HFFc6 (cell line): ENCODE measurements around the gene PXT1. TPM values are rescaled to one million over a fixed set of nuclear protein-coding genes. Genes with fewer than 3 reads are reported as not detected.
"Not testable (repeated sequence)": the region's sequence is repeated elsewhere in the genome, so short reads cannot be mapped to it uniquely, and the experiment has no call there.

Experiments
- DNase-seq: peaks from one replicate; pipeline ENCODE4 v3.0.0-alpha.2; 2018
- H3K27ac Mint-ChIP-seq: 2 replicates; pipeline ENCODE4 v1.8.0; 2020; ENCODE audit warnings: mild to moderate bottlenecking, mixed read lengths
- H3K27me3 Mint-ChIP-seq: 2 replicates; pipeline ENCODE4 v1.8.0; 2021; ENCODE audit warnings: mild to moderate bottlenecking, moderate library complexity, mixed read lengths; ENCODE audit not compliant: insufficient read depth
- H3K36me3 Mint-ChIP-seq: 2 replicates; pipeline ENCODE4 v1.8.0; 2021; ENCODE audit warnings: low read depth, mixed read lengths
- H3K4me1 Mint-ChIP-seq: 2 replicates; pipeline ENCODE4 v1.8.0; 2020; ENCODE audit warnings: low read depth, mixed read lengths
- H3K4me3 Mint-ChIP-seq: 2 replicates; pipeline ENCODE4 v1.8.0; 2020; ENCODE audit warnings: mild to moderate bottlenecking, moderate library complexity, mixed read lengths
- H3K9me3 Mint-ChIP-seq: 2 replicates; pipeline ENCODE4 v1.8.0; 2020; ENCODE audit warnings: mild to moderate bottlenecking, mixed read lengths
- total RNA-seq, 6 experiments: library from RNA; stranded (reverse); fragmentation: NEBNext Ultra II Directional; extraction: Animal tissue kit (Norgen Biotek cat#: 25700); gene quantifications; 2 replicates in 1 of 6; 3 replicates in 5 of 6; pipeline ENCODE4 v1.2.3, GENCODE V29; 2021
- TF ChIP-seq, protein P1 (sequence below): fragments of 200-600 bp; sonication (generic); IDR thresholded peaks from 2 replicates; pipeline ENCODE4 v1.5.0; 2021; ENCODE audit warnings: antibody characterized with exemption, mild to moderate bottlenecking

PXT1 gene
- total RNA-seq, 6 experiments from 2014 or later: 0.09 to 0.12 (median 0.09) TPM; not detected in 3

DNA sequence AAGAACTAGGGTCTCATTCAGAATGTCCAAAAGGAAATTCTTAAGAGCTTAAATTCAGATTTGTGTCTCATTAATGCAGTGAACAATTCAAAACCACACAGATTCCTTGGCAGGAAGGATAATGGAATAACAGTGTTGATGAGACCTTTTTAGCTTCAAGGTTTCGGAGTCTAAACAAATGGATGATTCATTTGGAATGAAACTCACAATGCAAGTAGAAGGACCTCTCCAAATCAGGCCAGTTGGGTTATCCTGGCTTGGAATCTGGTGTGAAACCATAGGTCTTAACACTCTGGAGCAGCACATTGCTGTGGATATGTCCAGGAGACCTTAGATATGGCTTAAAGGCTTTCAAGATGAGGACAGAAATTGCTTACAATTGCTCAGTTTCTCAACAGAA is 45.0 kb upstream of the PXT1 start:
- no peaks in the 10 kb centered on the region for H3K9me3 Mint-ChIP-seq
- peaks cover 7% of the 10 kb centered on the region for H3K27me3 Mint-ChIP-seq
- H3K36me3 Mint-ChIP-seq: peaks cover 59% of the 10 kb centered on the region
- peak; percentile 7 for DNase-seq
- TF ChIP-seq, protein P1, sequence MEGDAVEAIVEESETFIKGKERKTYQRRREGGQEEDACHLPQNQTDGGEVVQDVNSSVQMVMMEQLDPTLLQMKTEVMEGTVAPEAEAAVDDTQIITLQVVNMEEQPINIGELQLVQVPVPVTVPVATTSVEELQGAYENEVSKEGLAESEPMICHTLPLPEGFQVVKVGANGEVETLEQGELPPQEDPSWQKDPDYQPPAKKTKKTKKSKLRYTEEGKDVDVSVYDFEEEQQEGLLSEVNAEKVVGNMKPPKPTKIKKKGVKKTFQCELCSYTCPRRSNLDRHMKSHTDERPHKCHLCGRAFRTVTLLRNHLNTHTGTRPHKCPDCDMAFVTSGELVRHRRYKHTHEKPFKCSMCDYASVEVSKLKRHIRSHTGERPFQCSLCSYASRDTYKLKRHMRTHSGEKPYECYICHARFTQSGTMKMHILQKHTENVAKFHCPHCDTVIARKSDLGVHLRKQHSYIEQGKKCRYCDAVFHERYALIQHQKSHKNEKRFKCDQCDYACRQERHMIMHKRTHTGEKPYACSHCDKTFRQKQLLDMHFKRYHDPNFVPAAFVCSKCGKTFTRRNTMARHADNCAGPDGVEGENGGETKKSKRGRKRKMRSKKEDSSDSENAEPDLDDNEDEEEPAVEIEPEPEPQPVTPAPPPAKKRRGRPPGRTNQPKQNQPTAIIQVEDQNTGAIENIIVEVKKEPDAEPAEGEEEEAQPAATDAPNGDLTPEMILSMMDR: no peak
- H3K4me1 Mint-ChIP-seq: peaks cover 35% of the 10 kb centered on the region
- no peak overlapping the region for H3K4me3 Mint-ChIP-seq
- peak overlapping the region; percentile 46 for H3K27ac Mint-ChIP-seq

DNA sequence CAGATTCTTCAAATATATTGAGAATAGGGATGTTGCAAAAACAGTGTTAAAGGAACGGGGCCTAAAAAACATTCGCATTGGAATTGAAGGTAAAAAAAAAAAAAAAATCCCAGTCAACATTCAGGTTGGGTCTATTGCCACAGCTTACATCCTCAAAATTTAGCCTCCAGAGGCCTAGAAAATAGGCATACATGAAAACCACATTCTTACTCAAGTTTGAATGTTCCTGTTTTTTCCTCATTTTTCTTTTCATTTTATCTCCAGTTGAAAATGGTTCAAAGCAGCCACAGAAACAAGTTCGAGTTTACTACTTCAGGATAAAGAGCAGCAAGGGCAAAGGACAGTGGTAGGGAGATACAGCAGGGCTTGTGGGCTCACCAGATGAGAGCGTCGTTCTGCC is 42.1 kb upstream of the PXT1 start:
- Mint-ChIP-seq H3K27ac (no peak overlapping the region), H3K36me3 (peaks cover 69% of the 10 kb centered on the region), H3K4me1 (peaks cover 19% of the 10 kb centered on the region), H3K4me3 (no peak overlapping the region), H3K9me3 (no peaks in the 10 kb centered on the region), H3K27me3 (peaks cover 4% of the 10 kb centered on the region; the same call in 1 of the 2 replicates)
- DNase-seq: no peak
- TF ChIP-seq, protein P1: no peak

DNA sequence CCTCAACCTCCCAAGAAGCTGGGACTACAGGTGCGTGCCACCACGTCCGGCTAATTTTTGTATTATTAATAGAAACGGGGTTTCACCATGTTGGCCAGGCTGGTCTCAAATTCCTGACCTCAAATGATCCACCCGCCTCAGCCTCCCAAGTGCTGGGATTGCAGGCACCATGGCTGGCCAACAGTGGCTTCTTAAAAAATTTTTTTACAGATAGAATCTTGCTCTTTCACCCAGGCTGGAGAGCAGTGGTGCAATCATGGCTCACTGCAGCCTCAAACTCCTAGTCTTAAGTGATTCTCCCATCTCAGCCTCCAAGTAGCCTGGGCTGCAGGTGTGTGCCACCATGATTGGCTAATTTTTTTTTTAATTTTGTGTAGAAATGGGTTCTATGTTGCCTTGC is 40.7 kb upstream of the PXT1 start:
- DNase-seq, H3K27me3 Mint-ChIP-seq, H3K4me3 Mint-ChIP-seq, H3K27ac Mint-ChIP-seq, H3K9me3 Mint-ChIP-seq: not testable (repeated sequence)
- Mint-ChIP-seq H3K4me1 (peaks cover 28% of the 10 kb centered on the region), H3K36me3 (peaks cover 60% of the 10 kb centered on the region)

DNA sequence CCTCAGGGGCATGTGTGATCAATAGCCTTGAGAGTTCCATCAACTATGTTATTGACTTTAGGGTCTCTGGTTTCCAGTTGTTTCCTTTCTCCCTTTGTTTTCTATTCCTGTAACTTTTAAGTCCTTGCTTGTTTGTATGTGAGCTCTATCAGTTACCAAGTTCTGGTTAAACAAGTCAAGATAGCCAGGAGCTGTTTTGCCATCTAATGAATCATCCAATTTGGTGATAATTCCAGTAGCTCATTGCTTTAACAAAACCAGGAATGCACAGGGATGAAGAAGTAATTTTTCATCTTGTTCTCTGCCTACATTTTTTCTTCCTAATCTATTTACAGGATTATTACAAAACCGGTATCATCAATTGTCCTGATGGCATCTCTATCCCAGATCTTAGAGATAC is 36.6 kb upstream of the PXT1 start:
- Mint-ChIP-seq H3K36me3 (peaks cover 39% of the 10 kb centered on the region), H3K4me1 (peaks cover 23% of the 10 kb centered on the region), H3K27me3 (no peaks in the 10 kb centered on the region; the same call in 1 of the 2 replicates), H3K9me3 (no peaks in the 10 kb centered on the region), H3K27ac (peak overlapping the region; percentile 13; the same call in 1 of the 2 replicates), H3K4me3 (no peak overlapping the region)
- peak; percentile 8 for DNase-seq
- TF ChIP-seq, protein P1: no peak

DNA sequence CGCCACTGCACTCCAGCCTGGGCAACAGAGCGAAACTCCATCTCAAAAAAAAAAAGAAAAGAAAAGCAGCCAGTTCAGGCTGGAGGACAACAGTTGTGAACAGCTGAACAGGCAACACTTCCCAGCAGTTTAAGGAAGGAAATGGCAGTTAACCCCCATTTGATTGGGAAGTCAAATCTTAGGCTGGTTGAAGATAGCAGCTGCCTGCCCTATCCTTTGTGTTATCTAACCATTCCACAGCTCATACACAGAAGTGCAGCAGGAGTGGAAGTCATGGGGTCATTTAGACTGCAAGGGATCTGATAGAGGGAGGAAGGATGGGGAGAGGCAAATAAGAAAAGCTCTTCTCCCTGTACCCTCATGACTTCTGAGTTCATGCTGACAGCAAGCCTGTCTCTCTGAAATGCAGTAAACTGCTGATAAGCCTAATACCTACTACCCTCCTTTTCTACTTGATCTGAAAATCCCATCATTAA is 35.4 kb upstream of the PXT1 start:
- peak overlapping the region; percentile 32; the same call in 1 of the 2 replicates for H3K27ac Mint-ChIP-seq
- no peaks in the 10 kb centered on the region for H3K9me3 Mint-ChIP-seq
- no peaks in the 10 kb centered on the region; the same call in 1 of the 2 replicates for H3K27me3 Mint-ChIP-seq
- H3K4me1 Mint-ChIP-seq: peaks cover 23% of the 10 kb centered on the region
- TF ChIP-seq, protein P1: no peak
- H3K4me3 Mint-ChIP-seq: no peak overlapping the region
- no peak for DNase-seq
- H3K36me3 Mint-ChIP-seq: peaks cover 31% of the 10 kb centered on the region

DNA sequence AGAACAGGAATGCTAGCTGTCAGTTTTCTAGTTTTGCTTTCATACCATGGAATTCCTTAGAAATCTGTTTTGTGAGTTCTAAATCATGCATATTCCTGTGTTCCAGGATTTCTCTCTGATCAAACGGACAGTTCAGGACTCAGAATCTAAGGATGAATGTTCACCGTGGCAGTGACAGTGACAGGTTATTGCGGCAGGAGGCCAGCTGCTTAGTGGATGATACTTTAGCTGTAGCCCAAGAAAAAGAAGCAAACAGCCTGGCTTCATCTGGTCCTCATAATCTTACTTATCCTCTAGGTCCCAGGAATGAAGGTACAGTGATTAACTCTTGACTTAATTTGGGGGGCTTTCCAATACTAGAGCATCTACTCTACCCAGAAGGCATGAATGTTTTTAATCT is 27.3 kb upstream of the PXT1 start:
- H3K36me3 Mint-ChIP-seq: peaks cover 20% of the 10 kb centered on the region; the same call in 1 of the 2 replicates
- TF ChIP-seq, protein P1: no peak
- no peak overlapping the region for H3K27ac Mint-ChIP-seq
- no peak for DNase-seq
- no peaks in the 10 kb centered on the region for H3K9me3 Mint-ChIP-seq
- H3K27me3 Mint-ChIP-seq: no peaks in the 10 kb centered on the region
- H3K4me3 Mint-ChIP-seq: no peak overlapping the region
- peaks cover 14% of the 10 kb centered on the region for H3K4me1 Mint-ChIP-seq
